Sigmoid colon (tissue), 7 donors: Measurements from ENCODE around the gene UNC93B1. TPM values are rescaled to one million over a fixed set of nuclear protein-coding genes. Genes with fewer than 3 reads are reported as not detected.

Experiments
- DNase-seq: peaks from one replicate; pipeline ENCODE4 v3.0.0-alpha.2; 2019
- H3K27ac ChIP-seq, 4 donors: fragments of 200-600 bp; sonication (generic); one replicate each; pipeline ENCODE4 v1.5.1; 2016 to 2019; ENCODE audit warnings: mild to moderate bottlenecking in 1 of 4
- H3K27me3 ChIP-seq, 3 donors: fragments of 200-600 bp; sonication (generic); one replicate each; pipeline ENCODE4 v1.5.1; 2019; ENCODE audit warnings: mild to moderate bottlenecking in 1 of 3
- H3K36me3 ChIP-seq, 4 donors: fragments of 200-600 bp; sonication (generic); one replicate each; pipeline ENCODE4 v1.5.1; 2016 to 2019
- H3K4me1 ChIP-seq, 4 donors: fragments of 200-600 bp; sonication (generic); one replicate each; pipeline ENCODE4 v1.5.1; 2017 to 2019
- H3K4me3 ChIP-seq, 4 donors: fragments of 200-600 bp; sonication (generic); one replicate each; pipeline ENCODE4 v1.5.1; 2017 to 2019; ENCODE audit warnings: mild to moderate bottlenecking in 2 of 4, moderate library complexity in 1 of 4
- H3K9me3 ChIP-seq, 4 donors: fragments of 200-600 bp in 3 of 4; sonication (generic) in 3 of 4; one replicate each; pipeline versions ENCODE4 v1.5.1 to v1.6.1; 2013 to 2019
- CTCF ChIP-seq, 4 experiments: fragments of 450-650 bp in 3 of 4; fragments of 200-600 bp in 1 of 4; IDR thresholded peaks; one replicate each; pipeline ENCODE4 v1.5.1; 2016 to 2019; ENCODE audit warnings: antibody characterized with exemption in 4 of 4, mild to moderate bottlenecking in 3 of 4, moderate library complexity in 2 of 4
- EP300 ChIP-seq, 4 donors: sonication (generic); formaldehyde crosslinking; IDR thresholded peaks; one replicate each; pipeline ENCODE4 v1.6.1; 2017; ENCODE audit warnings: antibody characterized with exemption in 4 of 4
- POLR2A ChIP-seq, 2 donors: fragments of 450-650 bp; IDR thresholded peaks; one replicate each; pipeline ENCODE4 v1.6.1; 2016; ENCODE audit warnings: antibody characterized with exemption in 2 of 2, mild to moderate bottlenecking in 2 of 2, moderate library complexity in 2 of 2
- POLR2AphosphoS5 ChIP-seq, 4 donors: sonication (generic); formaldehyde crosslinking; IDR thresholded peaks; one replicate each; pipeline ENCODE4 v1.6.1; 2017; ENCODE audit warnings: antibody characterized with exemption in 4 of 4
- WGBS, 2 donors: extraction: QIAGEN DNeasy Blood & Tissue Kit; methylation state at CpG; one replicate each; pipeline ENCODE4 v1.1.7; 2013; 5-methylcytosine and 5-hydroxymethylcytosine counted together
- intact Hi-C: fragments of 100-400 bp; cut with DNase I; formaldehyde crosslinking; loops from one replicate; pipeline ENCODE4 v1.15.1; 2023
- polyA plus RNA-seq, 3 donors: library from polyadenylated mRNA; stranded (reverse); fragments of 200-250 nt; gene quantifications; one replicate each; pipeline ENCODE4 v1.2.3, GENCODE V29; 2013
- total RNA-seq, 4 donors: library from RNA; depleted of rRNA; stranded (reverse); fragments of >200 nt; gene quantifications; one replicate each; pipeline ENCODE4 v1.1.0, GENCODE V29; 2016
- donor health status: healthy with polysubstance abuse.
- donor health status: Bipolar disorder and iron deficiency.
- donor health status: healthy.

The UNC93B1 gene
- total and polyA plus RNA-seq, 7 donors = 11.4 to 52.7 (median 25.0) TPM

GRCh38 chr11:68050371-68050841 is 46.5 kb upstream of the UNC93B1 start:
- TF ChIP-seq CTCF (IDR thresholded peaks at IDR 0.05) = no peak
- no peak for TF ChIP-seq POLR2A (IDR thresholded peaks at IDR 0.05)
- no peak for TF ChIP-seq POLR2AphosphoS5 (IDR thresholded peaks at IDR 0.05)
- no peak for TF ChIP-seq EP300 (IDR thresholded peaks at IDR 0.05)

GRCh38 chr11:68049509-68050370 is 45.8 kb upstream of the UNC93B1 start:
- TF ChIP-seq POLR2AphosphoS5 (IDR thresholded peaks at IDR 0.05) = no peak
- no peak for TF ChIP-seq CTCF (IDR thresholded peaks at IDR 0.05)
- no peak overlapping the region for H3K27ac ChIP-seq
- H3K36me3 ChIP-seq = peaks cover 17 to 78% (median 39%) of the 10 kb centered on the region in 4 donors

More at GRCh38 chr11:68050371-68050841, 46.5 kb upstream of the UNC93B1 start:
- intact Hi-C loops = no loop called here
- H3K27me3 ChIP-seq = no peaks in the 10 kb centered on the region
- WGBS, 2 donors = 93 to 94% methylated on average over 18 of the region's 18 CpGs
- H3K27ac ChIP-seq = no peak overlapping the region
- peak; percentile 58 for DNase-seq
- no peaks in the 10 kb centered on the region for H3K4me1 ChIP-seq
- H3K9me3 ChIP-seq = no peaks in the 10 kb centered on the region
- H3K36me3 ChIP-seq = peaks cover 17 to 71% (median 35%) of the 10 kb centered on the region in 4 donors
- no peak overlapping the region for H3K4me3 ChIP-seq

GRCh38 chr11:68048681-68049508 is 45.0 kb upstream of the UNC93B1 start:
- intact Hi-C loops = no loop called here
- no peak overlapping the region for H3K27ac ChIP-seq
- 93% methylated on average over 35 of the region's 35 CpGs for WGBS, 2 donors
- peak; percentile 61 for DNase-seq
- H3K27me3 ChIP-seq = no peaks in the 10 kb centered on the region
- H3K4me3 ChIP-seq = no peak overlapping the region
- no peaks in the 10 kb centered on the region for H3K9me3 ChIP-seq
- H3K4me1 ChIP-seq = no peaks in the 10 kb centered on the region
- H3K36me3 ChIP-seq = peaks cover 17 to 86% (median 46%) of the 10 kb centered on the region in 4 donors
- TF ChIP-seq POLR2AphosphoS5 (IDR thresholded peaks at IDR 0.05) (no peak), CTCF (IDR thresholded peaks at IDR 0.05) (no peak), POLR2A (IDR thresholded peaks at IDR 0.05) (no peak), EP300 (IDR thresholded peaks at IDR 0.05) (no peak)

More at GRCh38 chr11:68049509-68050370, 45.8 kb upstream of the UNC93B1 start:
- Histone ChIP-seq H3K27me3 (no peaks in the 10 kb centered on the region), H3K4me3 (no peak overlapping the region), H3K4me1 (no peaks in the 10 kb centered on the region), H3K9me3 (no peaks in the 10 kb centered on the region)
- no peak for DNase-seq
- WGBS, 2 donors = 94% methylated on average over 40 of the region's 40 CpGs
- intact Hi-C loops = no loop called here

- Histone ChIP-seq H3K4me1 (peaks cover 0 to 6% (median 3%) of the 10 kb centered on the region in 4 donors), H3K27me3 (no peaks in the 10 kb centered on the region), H3K27ac (no peak overlapping the region), H3K9me3 (no peaks in the 10 kb centered on the region), H3K4me3 (no peak overlapping the region), H3K36me3 (peaks cover 17 to 89% (median 52%) of the 10 kb centered on the region in 4 donors)
- intact Hi-C loops = no loop called here
- peak; percentile 56 for DNase-seq
- 93 to 94% methylated on average over 37 of the region's 37 CpGs for WGBS, 2 donors
- TF ChIP-seq CTCF (IDR thresholded peaks at IDR 0.05) (no peak), POLR2AphosphoS5 (IDR thresholded peaks at IDR 0.05) (no peak), EP300 (IDR thresholded peaks at IDR 0.05) (no peak), POLR2A (IDR thresholded peaks at IDR 0.05) (no peak)
These were observed 43.8 kb upstream of the UNC93B1 start for GRCh38 chr11:68047437-68048290.
